Choroid plexus epithelial cell (primary cell): Measurements from ENCODE around the gene PAQR5.
"Not testable (repeated sequence)": the region's sequence is repeated elsewhere in the genome, so short reads cannot be mapped to it uniquely, and the experiment has no call there.

Experiments used
- DNase-seq: peaks from one replicate; pipeline ENCODE4 v3.0.0-alpha.2; 2010; ENCODE audit warnings: low read depth
- H3K4me3 ChIP-seq: 2 replicates; pipeline ENCODE4 v1.5.1; 2011; ENCODE audit warnings: low read depth, mild to moderate bottlenecking, control low read depth, low read length, moderate library complexity
- CTCF ChIP-seq: conservative IDR thresholded peaks from 2 replicates; pipeline ENCODE4 v1.5.1; 2011; ENCODE audit warnings: low read depth, mild to moderate bottlenecking, control low read depth, inconsistent platforms, low read length, moderate library complexity

Gene PAQR5

GRCh38 chr15:69285834-69286233 lies 12.9 kb upstream of the PAQR5 start:
- DNase-seq, result no peak
- no peak for TF ChIP-seq CTCF
- no peak overlapping the region for H3K4me3 ChIP-seq

- TF ChIP-seq CTCF, result no peak
Measured at GRCh38 chr15:69288011-69288410, 10.7 kb upstream of the PAQR5 start.

GRCh38 chr15:69288531-69289341 lies 10.0 kb upstream of the PAQR5 start:
- no peak for DNase-seq
- H3K4me3 ChIP-seq, result no peak overlapping the region
- TF ChIP-seq CTCF, result no peak

More at GRCh38 chr15:69288011-69288410, 10.7 kb upstream of the PAQR5 start:
- no peak for DNase-seq
- H3K4me3 ChIP-seq, result no peak overlapping the region

GRCh38 chr15:69289342-69290146 lies 9.2 kb upstream of the PAQR5 start:
- no peak for TF ChIP-seq CTCF
- no peak for DNase-seq
- no peak overlapping the region for H3K4me3 ChIP-seq

GRCh38 chr15:69290346-69291164 lies 8.2 kb upstream of the PAQR5 start:
- DNase-seq, result peak; percentile 73
- no peak for TF ChIP-seq CTCF
- H3K4me3 ChIP-seq, result no peak overlapping the region

GRCh38 chr15:69291651-69292050 lies 7.1 kb upstream of the PAQR5 start:
- H3K4me3 ChIP-seq, result not testable (repeated sequence)

More at GRCh38 chr15:69291651-69292050, 7.1 kb upstream of the PAQR5 start:
- DNase-seq, result not testable (repeated sequence)
